B cell (primary cell): ENCODE data around the gene FER.
"Not testable (repeated sequence)": the region's sequence is repeated elsewhere in the genome, so short reads cannot be mapped to it uniquely, and the experiment has no call there.

Source experiments
- CTCF ChIP-seq: fragments of 200-600 bp; IDR thresholded peaks from one replicate; pipeline ENCODE4 v1.8.0; 2022; ENCODE audit warnings: antibody characterized with exemption, mild to moderate bottlenecking
- EZH2 ChIP-seq: IDR thresholded peaks from 2 replicates; pipeline ENCODE4 v1.6.1; 2012; ENCODE audit warnings: borderline replicate concordance, low read depth, mild to moderate bottlenecking, moderate library complexity, low read length; ENCODE audit not compliant: insufficient read depth, poor library complexity, severe bottlenecking

- not testable (repeated sequence) for TF ChIP-seq CTCF, EZH2
Measured at GRCh38 chr5:108766916-108767315, 19.2 kb downstream of the FER start.
